Measurements from ENCODE around the gene DPP10.

The DPP10 gene

DNA sequence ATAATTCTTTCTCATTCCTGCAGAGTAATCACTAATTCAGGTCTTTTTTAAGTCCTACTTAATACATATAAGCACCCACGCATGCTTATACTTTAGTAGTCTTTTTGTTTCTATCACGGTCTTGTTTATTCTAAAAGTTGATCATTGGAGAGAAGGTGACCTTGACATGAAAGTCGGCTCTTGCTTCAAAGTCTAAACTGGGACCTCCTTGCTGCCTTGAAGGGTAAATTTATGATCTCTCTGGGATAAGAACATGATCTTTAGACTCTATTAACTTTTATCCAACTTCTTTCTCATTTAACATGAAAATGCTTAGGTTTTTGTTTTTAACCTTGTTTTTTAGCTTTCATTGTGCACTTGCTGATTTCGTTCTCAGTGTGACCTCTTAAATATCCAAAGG is 792.3 kb downstream of the DPP10 start:
- DNase-seq (ENCODE audit: low read depth, low spot score) = no peak

DNA sequence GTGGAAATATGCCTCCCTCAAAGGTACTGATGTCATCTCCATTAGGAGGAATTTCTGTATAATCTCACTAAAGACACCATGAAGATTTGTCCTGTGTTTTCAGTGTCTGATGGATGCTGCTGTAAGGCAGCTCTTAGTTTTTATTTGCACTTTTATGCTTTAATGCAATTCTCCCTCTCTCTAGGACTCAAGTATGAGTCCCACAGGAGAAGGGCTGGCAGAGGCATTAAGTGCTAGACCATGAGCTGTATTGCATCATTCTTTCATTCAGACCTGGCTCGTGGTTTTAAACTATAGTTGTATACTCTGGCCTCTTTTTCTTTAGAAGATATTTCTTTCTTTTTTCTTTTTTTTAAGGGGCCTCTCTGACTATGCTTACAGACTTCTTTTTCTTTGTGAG is 805.6 kb downstream of the DPP10 start:
- DNase-seq (ENCODE audit: low read depth, low spot score) = no peak

DNA sequence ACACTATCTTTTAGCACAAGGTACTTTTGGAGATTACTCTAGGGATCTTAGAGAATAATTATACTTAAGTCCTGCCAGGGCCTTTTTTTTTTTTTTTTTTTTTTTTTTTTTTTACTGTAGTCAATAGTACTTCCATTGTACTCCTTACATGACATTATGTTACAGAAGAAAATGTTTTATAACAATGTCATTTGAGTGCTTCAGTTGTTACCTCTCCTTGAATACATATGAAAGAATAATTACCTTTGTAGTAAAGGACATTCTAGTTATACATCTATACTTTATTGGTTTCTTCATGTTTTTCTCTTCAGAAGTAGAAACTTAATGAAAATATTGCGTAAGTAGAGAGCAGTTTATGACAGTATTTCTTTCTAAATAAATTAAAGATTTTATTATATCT is 834.9 kb downstream of the DPP10 start:
- no peak for DNase-seq (ENCODE audit: low read depth, low spot score)

DNA sequence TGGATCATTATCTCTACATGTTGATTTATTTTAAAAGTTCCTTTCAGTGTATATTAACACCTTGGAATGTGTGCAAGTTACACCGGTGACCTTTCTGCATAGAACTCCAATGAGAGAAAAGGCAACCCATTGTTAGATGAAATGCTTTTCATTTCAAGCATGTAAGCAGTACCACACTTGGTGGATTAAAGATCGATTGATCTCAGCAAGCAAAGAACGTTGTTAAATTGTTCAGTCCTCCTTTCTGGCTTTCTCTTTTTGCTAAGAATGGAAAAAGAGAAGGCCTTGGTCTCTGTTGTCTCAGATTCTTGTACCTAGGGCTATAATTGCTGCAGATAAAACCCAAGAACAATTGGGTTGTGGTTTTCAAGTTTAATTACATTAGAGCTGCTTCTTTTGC is 843.0 kb downstream of the DPP10 start:
- DNase-seq (ENCODE audit: low read depth, low spot score) = no peak

DNA sequence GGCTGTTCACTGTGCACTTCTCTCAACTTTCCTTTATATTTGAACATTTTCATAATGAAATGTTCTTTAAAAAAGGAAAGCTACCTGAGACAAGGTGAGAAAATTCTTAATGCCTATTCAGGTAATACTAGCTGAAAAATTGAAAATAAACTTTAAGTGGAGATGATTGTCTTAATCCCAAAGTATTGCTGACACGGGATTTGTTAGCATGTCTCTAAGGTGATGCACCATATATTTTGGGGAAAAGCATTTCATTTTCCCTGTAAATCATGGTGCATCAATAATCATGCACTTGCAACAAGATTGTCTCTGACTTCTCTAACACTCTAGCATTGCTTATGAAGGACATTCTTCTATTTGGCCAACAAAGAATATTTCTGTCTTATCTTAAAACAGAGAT is 848.0 kb downstream of the DPP10 start:
- DNase-seq (ENCODE audit: low read depth, low spot score) = no peak

DNA sequence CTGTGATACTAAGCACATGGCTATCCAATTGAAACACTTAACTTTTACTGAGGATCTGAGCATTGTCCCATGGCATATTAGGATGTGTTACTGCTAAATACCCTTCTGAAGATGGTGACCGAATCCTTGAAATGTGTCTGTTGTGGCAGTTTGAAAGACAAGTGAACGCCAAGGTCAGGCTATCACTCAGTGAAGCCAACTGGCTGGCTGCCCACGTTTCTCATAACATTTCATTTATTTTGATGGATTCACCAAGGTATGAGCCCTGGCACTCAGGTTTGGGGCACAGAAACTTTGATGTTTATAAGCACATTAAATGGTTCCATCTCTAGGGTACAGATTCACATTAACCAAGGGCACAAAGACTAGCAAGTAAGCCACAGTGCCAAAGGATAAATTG is 850.3 kb downstream of the DPP10 start:
- DNase-seq (ENCODE audit: low read depth, low spot score) = no peak

DNA sequence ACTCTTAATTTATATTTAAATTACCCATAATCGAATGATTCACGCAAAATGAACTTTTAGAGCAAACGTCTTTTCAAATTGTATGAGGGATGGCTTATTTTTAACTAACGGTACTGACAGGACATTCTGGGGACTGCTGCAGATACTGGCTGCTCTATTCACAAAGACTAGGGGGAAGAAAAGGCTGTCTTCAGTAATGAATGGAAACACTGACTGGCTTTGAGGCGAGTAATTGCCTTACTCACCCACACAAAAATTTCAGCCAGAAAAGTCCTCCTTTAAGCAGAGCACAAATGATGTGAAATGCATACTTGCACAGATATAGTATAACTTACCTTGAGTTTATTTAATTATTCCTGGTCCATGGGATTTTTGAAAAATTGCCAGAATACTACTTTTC is 852.6 kb downstream of the DPP10 start:
- DNase-seq (ENCODE audit: low read depth, low spot score) = no peak

DNA sequence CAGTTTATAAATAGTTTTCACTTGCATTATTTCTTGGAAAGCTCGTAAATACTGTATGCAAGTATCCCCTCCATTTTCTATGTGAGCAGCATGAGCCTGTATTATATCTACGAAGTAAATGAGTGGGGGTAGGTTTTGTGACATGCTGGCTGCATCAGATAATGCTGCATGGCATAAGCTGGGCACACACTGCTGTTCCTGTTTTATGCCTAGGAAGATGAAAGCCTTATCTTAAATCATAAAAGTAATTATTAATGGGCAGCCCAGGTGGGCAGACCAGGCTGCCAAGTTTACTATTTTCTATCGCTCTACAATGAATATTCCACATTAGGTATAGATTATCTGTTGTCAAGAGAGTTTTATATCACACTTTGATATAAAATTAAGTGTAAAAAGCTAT is 854.6 kb downstream of the DPP10 start:
- no peak for DNase-seq (ENCODE audit: low read depth, low spot score)

DNA sequence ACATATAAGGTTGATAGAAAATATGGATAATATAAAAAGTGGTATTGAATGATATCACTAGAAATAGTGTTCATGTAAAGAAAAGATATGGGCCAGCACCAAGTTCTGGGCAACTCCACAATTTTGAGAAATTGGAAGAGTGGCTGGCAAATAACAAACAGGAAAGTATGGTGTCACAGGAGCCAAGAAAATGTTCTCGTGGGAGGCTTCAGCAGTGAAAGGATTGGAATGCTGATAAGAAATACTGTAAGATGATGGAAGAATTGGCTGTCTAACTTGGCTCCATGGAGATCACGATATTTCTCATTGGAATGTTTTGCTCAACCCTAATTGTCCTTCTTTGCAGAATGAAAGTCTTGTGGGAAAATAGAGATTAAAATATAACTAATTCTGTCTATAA is 856.8 kb downstream of the DPP10 start:
- no peak for DNase-seq (ENCODE audit: low read depth, low spot score)

DNA sequence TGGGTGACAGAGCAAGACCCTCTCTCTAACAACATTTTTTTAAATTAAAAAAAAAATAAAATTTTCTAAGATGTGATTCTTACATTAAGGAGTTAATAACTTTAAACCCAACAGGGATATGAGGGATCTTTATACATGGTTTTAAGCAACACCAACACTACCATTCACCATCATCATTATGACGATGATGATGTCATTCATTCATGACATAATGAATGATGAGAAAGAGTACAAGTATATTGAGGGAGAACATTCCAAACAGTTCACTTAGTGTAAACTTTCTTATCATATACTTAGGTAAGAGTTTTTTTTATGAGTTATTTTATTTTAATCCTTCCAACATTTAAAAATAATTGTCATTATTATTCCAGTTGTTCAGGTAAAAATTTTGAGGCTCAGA is 863.3 kb downstream of the DPP10 start:
- DNase-seq (ENCODE audit: low read depth, low spot score) = no peak

DNA sequence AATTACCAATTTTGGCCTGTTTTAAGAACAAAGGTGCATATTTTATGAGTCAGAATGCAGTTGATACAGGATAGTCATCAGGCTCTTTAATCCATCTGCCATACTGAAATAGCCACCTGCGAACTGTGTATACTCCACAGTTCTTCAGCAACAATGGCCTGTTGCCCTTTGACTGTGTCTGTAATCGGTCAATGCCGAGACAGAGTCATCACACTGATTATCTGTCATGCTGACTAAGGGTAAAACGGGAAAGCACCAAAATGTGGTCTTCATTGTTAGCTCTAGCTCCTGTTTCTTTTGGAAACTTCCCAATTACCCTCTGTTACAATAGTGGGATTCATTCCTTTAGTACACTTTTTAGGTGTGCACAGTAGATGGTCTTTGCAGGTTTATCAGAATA is 871.7 kb downstream of the DPP10 start:
- DNase-seq (ENCODE audit: low read depth, low spot score) = no peak

DNA sequence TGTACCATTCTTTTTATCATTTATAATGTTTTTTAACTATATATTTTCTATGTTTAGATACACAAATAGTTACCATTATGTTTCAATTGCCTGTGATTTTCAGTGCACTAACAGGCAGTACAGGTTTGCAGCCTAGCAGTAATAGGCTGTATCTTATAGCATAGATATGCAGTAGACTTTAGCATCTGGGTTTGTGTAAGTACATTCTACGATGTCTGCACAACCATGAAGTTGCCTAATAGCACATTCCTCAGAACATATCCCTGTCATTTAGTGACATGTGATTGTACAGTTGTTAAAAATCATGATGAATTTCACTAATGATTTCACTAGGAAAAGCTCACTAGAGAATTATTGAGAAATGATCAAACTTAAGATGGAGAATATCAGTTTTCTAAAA is 884.6 kb downstream of the DPP10 start:
- DNase-seq (ENCODE audit: low read depth, low spot score) = no peak

DNA sequence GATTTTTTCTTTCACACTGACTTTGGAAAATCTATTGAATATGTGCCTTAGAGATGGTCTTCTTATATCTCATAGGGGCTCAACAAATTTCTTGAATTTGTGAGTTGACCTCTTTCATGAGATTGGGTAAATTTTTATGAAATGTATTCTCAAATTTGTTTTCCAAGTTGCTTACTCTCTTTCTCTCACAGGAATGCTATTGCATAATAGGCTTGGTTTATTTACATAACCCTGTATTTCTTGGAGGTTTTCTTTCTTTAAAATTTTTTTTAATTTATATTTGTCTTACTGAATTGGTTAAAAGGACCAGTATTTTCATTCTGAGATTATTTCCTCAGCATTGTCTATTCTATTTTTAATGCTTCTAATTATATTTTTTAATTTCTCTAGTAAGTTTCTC is 917.1 kb downstream of the DPP10 start:
- no peak for DNase-seq (ENCODE audit: low read depth, low spot score)

DNA sequence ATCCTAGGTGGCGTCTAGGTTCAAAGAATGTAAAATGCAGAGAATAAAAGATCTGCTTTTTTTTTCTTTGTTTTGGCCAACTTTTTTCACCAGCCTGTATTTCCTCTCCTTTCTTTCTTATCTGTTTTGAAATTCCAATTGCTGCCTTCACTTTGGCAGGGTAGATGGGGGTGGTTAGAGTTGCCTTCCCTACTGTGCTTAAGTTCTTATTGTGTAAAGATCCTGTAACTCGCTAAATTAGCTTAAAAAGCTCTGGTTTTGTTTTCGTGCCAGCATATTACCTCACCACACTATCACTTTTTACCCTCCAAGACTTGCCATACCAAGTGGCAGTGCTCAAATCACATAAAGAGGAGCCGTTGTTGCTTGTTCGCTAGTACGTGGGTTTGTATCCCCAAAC is 921.7 kb downstream of the DPP10 start:
- no peak for DNase-seq (ENCODE audit: low read depth, low spot score)

DNA sequence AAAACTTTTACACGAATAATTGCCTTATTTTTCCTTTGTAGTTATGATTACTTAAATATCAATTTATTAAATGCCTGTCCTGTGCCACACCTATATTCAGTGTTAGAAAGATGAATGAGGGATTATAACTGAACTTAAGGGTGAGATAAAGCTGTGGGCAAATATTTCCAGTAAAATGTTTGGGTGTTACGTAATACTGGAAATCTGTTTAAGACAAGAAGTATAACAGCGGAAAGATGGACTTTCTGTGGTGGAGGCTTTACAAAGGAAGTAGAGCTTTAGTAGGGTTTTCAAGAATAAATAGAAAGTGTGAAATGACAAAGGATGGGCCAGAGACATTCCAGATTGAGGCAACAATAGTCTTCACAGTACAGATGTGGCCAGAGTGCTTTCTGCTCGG is 927.0 kb downstream of the DPP10 start:
- DNase-seq (ENCODE audit: low read depth, low spot score) = no peak

DNA sequence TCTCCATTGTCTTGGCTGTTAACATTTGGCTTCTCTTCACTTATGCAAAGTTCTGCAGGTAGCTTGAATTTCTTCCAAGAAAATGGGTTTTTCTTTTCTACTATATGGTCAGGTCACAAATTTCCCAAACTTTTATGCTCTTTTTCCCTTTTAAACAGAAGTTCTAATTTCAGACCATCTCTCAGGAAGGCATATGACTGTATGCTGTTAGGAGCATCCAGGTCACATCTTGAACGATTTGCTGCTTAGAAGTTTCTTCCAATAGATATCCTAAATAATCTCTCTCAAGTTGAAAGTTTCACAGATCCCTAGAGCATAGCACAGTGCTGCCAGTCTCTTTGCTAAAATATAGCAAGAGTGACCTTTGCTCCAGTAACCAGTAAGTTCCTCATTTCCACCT is 932.5 kb downstream of the DPP10 start:
- DNase-seq (ENCODE audit: low read depth, low spot score) = no peak

DNA sequence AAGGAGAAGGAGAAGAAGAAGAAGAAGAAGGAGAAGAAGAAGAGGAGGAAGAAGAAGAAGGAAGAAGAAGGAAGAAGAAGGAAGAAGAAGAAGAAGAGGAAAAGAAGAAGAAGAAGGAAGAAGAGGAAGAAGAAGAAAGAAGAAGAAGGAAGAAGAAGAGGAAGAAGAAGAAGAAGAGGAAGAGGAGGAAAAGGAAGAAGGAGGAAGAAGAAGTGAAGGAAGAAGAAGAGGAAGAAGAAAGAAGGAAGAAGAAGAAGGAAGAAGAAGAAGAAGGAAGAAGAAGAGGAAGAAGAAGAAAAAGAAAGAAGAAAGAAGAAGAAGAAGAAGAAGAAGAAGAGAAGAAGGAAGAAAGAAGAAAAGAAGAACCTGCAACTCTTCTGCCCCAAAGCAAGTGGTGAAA is 942.0 kb downstream of the DPP10 start:
- DNase-seq (ENCODE audit: low read depth, low spot score) = no peak

DNA sequence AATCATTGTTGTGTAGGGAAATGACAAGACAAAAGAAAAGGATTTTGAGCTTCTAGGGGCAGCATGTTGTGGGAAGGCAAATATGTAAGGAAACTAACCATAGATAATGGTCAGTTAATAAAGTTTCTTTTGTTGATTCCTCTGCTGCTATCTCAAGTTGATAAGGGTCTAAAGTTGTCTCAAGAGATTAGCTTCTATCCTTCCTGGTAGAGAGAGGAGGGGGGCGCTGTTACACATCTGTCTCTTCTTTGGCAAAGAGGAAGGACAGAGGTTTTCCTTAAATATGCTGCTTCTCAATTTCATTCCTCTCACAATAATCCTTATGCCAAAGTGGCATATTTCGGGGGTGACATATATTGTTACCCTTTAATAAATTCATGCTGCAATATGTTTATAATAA is 944.0 kb downstream of the DPP10 start:
- DNase-seq (ENCODE audit: low read depth, low spot score) = no peak

DNA sequence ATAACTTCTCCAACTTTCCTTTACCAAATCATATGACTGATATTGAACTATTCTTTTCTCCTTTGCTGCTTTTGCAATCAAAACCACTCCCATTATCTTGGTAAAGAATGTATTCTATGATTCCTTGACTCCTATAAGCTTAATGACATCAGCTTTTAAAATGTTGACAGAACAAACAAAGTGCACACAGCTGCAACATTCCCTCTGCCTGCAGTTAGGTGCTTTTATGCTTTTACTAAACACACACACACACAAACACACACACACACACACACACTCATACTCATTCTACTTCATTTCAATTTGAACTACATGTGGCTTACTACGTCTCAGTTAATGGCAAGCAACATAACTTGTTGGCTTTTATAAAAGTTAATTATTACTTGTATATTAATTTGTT is 946.6 kb downstream of the DPP10 start:
- no peak for DNase-seq (ENCODE audit: low read depth, low spot score)

DNA sequence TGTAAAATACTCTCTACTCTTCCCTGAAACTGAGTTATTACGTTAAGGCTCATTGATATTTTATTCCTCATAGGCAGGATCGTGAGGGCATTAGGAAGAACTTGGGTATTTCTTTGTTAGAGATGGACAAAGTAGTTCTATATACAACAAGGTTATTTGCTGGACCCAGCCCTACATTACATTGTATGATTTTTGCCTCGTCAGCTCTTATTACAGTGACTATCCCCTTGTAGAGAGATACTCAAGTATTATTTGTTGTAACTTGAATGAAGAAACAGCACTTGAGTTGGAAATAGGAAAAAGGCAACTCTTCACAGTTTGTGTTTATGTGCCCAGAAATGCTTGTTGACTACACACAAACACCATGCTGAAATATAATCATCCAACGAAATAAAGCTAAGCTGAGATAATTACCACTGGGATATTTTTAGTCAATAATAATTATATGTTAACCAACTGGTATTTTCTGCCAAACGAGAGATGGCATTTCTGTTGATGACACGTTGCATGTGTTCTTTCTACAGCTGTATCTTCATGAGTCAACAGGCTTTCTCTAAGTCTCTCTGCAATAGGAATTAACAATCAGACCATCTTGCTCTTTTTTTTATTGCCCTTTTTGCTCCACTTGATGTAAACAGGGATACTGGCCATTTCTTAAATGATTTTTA is 947.6 kb downstream of the DPP10 start:
- no peak for DNase-seq (ENCODE audit: low read depth, low spot score)

DNA sequence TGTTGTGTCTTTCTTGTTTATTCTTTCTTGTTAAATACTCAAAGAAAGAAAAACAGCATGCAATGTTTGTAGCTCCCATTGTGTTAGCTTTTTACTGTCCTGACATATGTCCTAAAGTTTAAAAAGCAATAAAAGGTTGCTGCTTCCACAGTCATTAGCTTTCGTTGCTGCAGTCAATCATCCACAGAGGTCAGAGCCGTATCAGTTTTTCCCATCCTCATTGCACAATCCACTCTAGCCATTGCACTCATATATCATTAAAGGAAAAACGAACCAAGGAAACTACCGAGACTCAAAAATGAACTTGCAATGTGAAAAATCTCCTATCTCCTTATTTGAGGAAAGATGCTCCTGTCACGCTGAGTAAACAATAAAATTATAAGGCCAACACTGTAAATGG is 954.1 kb downstream of the DPP10 start:
- DNase-seq (ENCODE audit: low read depth, low spot score) = no peak

DNA sequence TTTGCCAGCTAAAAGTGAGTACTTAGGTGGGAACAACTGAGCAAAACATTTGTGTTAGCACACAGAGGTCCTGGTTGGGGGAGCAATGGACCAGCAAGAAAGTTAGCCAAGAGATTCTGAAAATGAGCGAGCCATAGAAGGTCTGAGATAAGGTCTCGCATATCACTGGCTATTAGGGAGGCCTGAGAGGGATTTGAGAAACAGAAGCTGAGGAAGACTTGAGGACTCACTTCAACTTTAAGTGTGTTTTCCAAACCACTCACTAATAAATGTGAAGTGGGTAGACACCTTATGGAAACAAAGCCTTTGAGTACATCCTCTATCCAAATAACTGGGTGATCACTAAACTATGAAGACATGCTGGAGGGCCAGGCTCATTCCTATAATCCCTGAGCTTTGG is 958.5 kb downstream of the DPP10 start:
- DNase-seq (ENCODE audit: low read depth, low spot score) = no peak

DNA sequence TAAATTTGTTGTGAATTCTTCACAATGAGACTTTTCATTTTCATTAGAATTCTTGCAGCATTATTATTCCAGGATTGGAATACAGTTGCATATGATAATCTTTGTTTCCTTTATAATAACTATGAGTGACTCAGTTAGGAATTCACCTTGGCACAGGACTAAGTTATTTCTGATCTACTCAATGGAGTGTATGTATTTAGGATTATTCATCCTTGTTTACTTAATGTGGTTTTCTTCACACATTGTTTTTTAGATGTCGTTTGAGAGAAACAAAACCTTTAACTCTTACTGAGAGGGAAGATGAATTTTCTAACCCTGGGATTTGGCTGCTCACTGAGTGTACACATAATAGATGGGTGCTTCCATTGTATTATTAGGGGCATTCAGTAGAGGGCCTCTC is 970.1 kb downstream of the DPP10 start:
- no peak for DNase-seq (ENCODE audit: low read depth, low spot score)

DNA sequence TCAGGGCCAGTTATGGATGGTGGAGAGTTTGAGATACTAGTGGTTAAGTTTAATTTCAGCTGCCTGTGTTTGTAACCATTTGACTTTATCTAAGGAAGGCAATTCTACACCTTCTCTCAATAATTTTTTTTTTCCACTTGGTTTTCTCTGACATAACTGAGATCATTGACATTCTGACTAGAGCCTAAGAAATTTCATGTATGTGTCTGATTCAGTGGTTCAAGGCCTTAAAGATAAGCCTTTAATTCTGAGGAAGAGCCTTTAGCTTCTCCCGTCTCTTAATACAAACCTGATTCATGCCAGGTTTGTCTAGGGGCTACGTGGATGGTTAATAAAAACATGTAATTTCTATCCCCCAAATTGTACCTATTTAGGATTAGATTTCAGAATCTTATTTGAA is 971.4 kb downstream of the DPP10 start:
- no peak for DNase-seq (ENCODE audit: low read depth, low spot score)

DNA sequence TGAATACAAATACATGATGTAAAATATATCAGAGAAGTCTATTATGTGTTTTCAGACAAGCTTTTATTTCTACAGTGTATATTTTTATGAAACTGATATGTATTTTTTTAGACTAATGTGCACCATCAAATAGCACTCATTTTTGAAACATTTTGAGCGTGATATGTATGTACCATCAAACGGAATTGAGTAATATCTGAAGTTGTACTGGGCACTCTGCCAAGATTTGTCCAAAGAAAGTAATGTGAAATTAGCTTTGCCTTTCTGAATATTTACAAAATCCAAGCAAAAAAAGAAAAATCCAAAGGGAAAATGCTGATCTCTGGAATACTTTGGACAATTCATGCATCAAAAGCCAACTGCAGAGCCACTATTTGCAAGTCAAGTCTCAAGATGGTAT is 972.0 kb downstream of the DPP10 start:
- DNase-seq (ENCODE audit: low read depth, low spot score) = no peak
